Fibroblast of mammary gland (primary cell): Measurements from ENCODE around the gene UNC5B.
A peak's percentile ranks its signal among the peaks of the same experiment; 100 is the strongest.

ENCODE experiments used
- DNase-seq: peaks from one replicate; pipeline ENCODE4 v3.0.0-alpha.2; 2010; ENCODE audit warnings: low read depth
- H3K4me3 ChIP-seq: 2 replicates; pipeline ENCODE4 v1.5.1; 2011; ENCODE audit warnings: low read depth, mild to moderate bottlenecking, low read length, moderate library complexity; ENCODE audit not compliant: control insufficient read depth
- CTCF ChIP-seq: conservative IDR thresholded peaks from 2 replicates; pipeline ENCODE4 v1.5.1; 2011; ENCODE audit warnings: low read depth, low read length, inconsistent platforms; ENCODE audit not compliant: control insufficient read depth, insufficient read depth

UNC5B gene

GRCh38 chr10:71308985-71309384 is 96.6 kb downstream of the UNC5B start:
- no peak for TF ChIP-seq CTCF
- DNase-seq, result peak; percentile 14

GRCh38 chr10:71309919-71310318 is 97.5 kb downstream of the UNC5B start:
- no peak for DNase-seq
- no peak for TF ChIP-seq CTCF
- no peak overlapping the region for H3K4me3 ChIP-seq

More at GRCh38 chr10:71308985-71309384, 96.6 kb downstream of the UNC5B start:
- H3K4me3 ChIP-seq, result no peak overlapping the region

- no peak for DNase-seq
- H3K4me3 ChIP-seq, result no peak overlapping the region
- no peak for TF ChIP-seq CTCF
Observed at GRCh38 chr10:71312220-71312619, 99.8 kb downstream of the UNC5B start.

- DNase-seq, result peak; percentile 86
- TF ChIP-seq CTCF, result no peak
- H3K4me3 ChIP-seq, result no peak overlapping the region
Observed at GRCh38 chr10:71312811-71313789, 100.7 kb downstream of the UNC5B start.

GRCh38 chr10:71314028-71314693 is 101.8 kb downstream of the UNC5B start:
- peak; percentile 72 for TF ChIP-seq CTCF
- DNase-seq, result peak; percentile 47
- H3K4me3 ChIP-seq, result no peak overlapping the region

- no peak overlapping the region for H3K4me3 ChIP-seq
- no peak for TF ChIP-seq CTCF
- DNase-seq, result no peak
Observed at GRCh38 chr10:71314694-71315225, 102.4 kb downstream of the UNC5B start.
